Uterus (tissue), 4 donors: ENCODE measurements around the gene PDPK1. TPM values are rescaled to one million over a fixed set of nuclear protein-coding genes. Genes with fewer than 3 reads are reported as not detected.
"Not testable (repeated sequence)": the region's sequence is repeated elsewhere in the genome, so short reads cannot be mapped to it uniquely, and the experiment has no call there.

ENCODE experiments used
- DNase-seq, 2 donors: peaks; one replicate each; pipeline ENCODE4 v3.0.0-alpha.2; 2019 to 2020
- H3K27ac ChIP-seq, 2 donors: fragments of 200-600 bp; sonication (generic); 1 replicate in 1 of 2; 2 replicates in 1 of 2; pipeline ENCODE4 v1.5.1; 2016 to 2018
- H3K27me3 ChIP-seq, 2 donors: fragments of 200-600 bp; sonication (generic); one replicate each; pipeline ENCODE4 v1.5.1; 2018 to 2019; ENCODE audit warnings: control low read depth in 1 of 2
- H3K36me3 ChIP-seq, 2 donors: fragments of 200-600 bp; sonication (generic); one replicate each; pipeline ENCODE4 v1.5.1; 2019; ENCODE audit warnings: control low read depth in 1 of 2
- H3K4me1 ChIP-seq, 2 donors: fragments of 200-600 bp; sonication (generic); one replicate each; pipeline ENCODE4 v1.5.1; 2018 to 2019; ENCODE audit warnings: control low read depth in 1 of 2
- H3K4me3 ChIP-seq, 2 donors: fragments of 200-600 bp; sonication (generic); 1 replicate in 1 of 2; 2 replicates in 1 of 2; pipeline ENCODE4 v1.5.1; 2018 to 2019; ENCODE audit warnings: mild to moderate bottlenecking in 1 of 2
- H3K9me3 ChIP-seq, 2 donors: fragments of 200-600 bp; sonication (generic); one replicate each; pipeline ENCODE4 v1.5.1; 2019; ENCODE audit warnings: control low read depth in 1 of 2
- intact Hi-C: fragments of 100-400 bp; cut with DNase I; formaldehyde crosslinking; loops from one replicate; pipeline ENCODE4 v1.15.1; 2023; ENCODE audit warnings: low total_unique reads
- microRNA counts, 2 donors: library from miRNA; unstranded; fragments of <30 nt; microRNA quantifications; one replicate each; lab custom pipeline; 2016 to 2017
- microRNA-seq: library from miRNA; unstranded; fragments of <30 nt; microRNA quantifications from one replicate; pipeline ENCODE4, GENCODE V29; 2016; ENCODE audit warnings: borderline microRNAs expressed, borderline replicate concordance
- small RNA-seq: library from RNA; depleted of rRNA; stranded (forward); fragments of <200 nt; gene quantifications from one replicate; pipeline ENCODE3, GENCODE V24; 2016
- total RNA-seq, 4 donors: library from RNA; depleted of rRNA in 3 of 4; stranded (reverse); fragments of >200 nt in 3 of 4; gene quantifications; one replicate each; pipeline versions ENCODE4 v1.1.0 to v1.2.4, GENCODE V29; 2014 to 2023
- donor health status: DM: yes; HTN: yes; CAD: no.

The PDPK1 gene
- total RNA-seq, 4 donors from 2014 or later = 11.0 to 66.2 (median 23.9) TPM

DNA sequence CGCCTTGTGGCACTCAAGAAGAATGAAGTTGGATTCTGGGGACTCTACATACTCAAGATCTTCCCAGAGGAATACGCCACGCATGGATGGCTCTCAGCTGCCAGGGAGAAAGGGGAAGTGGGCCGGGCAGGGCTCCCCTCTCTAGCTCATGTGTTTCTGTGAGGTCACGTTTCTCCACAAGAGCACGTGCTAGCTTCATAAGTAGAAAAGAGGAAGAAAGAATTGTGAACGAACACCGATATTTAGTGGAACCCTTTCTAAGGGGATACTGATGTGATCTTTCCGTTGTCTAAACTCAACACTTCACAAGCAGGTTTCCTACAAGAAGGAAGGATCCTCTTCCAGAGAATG, 101.9 kb downstream of the PDPK1 start:
- intact Hi-C loops, H3K27ac ChIP-seq, DNase-seq, H3K27me3 ChIP-seq, H3K4me3 ChIP-seq, H3K9me3 ChIP-seq, H3K36me3 ChIP-seq, H3K4me1 ChIP-seq: not testable (repeated sequence)

DNA sequence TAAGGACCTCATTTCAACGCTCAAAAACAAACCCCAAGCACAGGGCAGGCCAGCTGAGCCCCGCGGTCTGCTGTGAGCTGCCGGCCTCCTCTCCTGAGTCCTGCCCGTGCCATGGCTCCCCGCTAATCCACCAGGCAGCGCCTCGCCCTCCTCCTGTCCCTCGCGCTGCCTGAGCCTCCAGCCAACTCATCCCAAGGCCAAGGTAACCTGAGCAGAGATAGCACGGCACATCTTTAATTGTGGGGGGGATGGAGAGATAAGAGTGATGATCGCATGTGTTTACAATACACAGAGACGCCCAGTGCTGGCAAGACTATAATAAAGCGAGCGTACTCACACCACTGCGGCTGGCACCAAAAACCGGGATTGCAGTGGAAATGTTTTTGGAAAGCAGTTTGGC, 104.7 kb downstream of the PDPK1 start:
- H3K4me3 ChIP-seq, H3K27ac ChIP-seq, DNase-seq, H3K9me3 ChIP-seq, H3K36me3 ChIP-seq, H3K27me3 ChIP-seq, intact Hi-C loops, H3K4me1 ChIP-seq: not testable (repeated sequence)

DNA sequence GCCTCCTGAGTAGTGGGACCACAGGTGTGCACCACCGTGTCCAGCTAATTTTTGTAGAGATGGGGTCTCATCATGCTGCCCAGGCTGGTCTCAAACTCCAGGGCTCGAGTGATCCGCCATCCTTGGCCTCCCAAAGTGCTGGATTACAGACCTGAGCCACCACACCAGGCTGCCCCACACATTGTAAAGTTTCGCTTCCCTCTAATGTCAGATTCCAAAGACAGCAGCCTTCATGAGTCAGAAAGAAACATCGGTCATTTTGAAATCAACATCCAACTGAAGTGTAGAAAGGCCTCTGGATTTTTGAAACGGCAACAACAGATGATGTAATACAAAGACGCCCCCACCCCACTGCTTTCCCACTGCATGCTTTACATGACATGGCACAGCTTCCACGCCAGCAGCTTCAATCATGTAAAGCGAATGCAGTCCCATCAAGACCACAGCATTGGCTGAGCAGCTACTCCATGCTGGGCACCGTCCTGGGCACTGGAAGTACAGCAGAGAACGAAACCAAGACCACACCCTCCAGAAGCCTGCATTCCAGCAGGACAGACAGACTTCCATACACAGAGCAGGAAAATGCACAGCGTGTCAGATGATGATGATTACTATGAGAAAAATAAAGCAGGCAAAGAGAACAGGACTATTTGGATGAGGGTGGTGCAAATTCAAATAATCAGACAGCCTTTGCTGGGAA, 107.1 kb downstream of the PDPK1 start:
- intact Hi-C loops, H3K4me3 ChIP-seq, H3K27ac ChIP-seq, H3K9me3 ChIP-seq, H3K36me3 ChIP-seq, H3K27me3 ChIP-seq, DNase-seq, H3K4me1 ChIP-seq: not testable (repeated sequence)

DNA sequence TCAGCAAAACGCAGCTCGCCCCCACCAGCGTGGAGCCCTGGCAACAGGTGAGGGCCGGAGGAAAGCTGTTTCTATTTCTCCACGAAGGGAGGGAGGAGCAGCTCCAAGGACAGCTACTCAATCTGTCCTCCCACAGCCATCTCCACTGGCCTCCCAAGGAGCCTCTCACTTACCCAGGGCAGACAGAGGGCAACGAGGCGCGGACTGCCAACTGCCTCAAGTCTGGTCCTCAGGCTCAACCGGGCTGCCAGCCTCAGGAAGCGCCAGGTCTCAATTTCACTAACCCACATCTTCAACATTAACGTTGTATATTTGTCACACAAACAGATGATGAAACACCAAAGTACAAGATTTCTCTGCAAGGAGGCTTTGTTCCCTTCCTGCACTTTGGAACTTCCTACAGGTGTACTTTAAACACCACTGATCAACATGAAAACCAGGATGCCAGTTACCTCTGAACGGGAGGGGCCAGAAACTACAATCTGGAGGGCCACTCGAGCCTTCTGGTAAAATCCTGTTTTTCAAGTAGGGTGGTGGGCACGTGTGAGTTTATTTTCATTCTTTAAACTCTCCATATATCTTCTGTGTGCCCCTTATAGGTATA, 113.5 kb downstream of the PDPK1 start:
- intact Hi-C loops, H3K27me3 ChIP-seq, H3K4me1 ChIP-seq, H3K9me3 ChIP-seq, DNase-seq, H3K36me3 ChIP-seq, H3K27ac ChIP-seq, H3K4me3 ChIP-seq: not testable (repeated sequence)

MicroRNAs encoded within 50 kb of the gene (microRNA counts, 767-probe panel; counts per million panel counts)
- 0 counts per million in 2 donors for microRNA hsa-miR-3178 (lab: Ali Mortazavi, UCI)

Small RNAs within 50 kb of the gene (microRNA-seq; reads per million reads assigned to microRNA genes)
- gene MIR3178 = not detected

Small RNAs within 50 kb of the gene (small RNA-seq; reads per million reads assigned to genes)
- gene AC093525.1 (not detected), gene MIR3178 (not detected)

Other genes with a start within 250 kb of the PDPK1 start
- 10 to 100 TPM in 1 of 4 donors, 1 to 10 TPM in 3; 1.3 to 18.7 (median 4.7) TPM for gene ABCA3, start 197.3 kb upstream of the PDPK1 start, total RNA-seq
- gene CCNF, start 108.6 kb upstream of the PDPK1 start, total RNA-seq = 10 to 100 TPM in 1 of 4 donors, 1 to 10 TPM in 1, under 1 TPM in 1, not detected in 1; under 0.01 to 11.8 (median 1.9) TPM
- 1 to 10 TPM in 2 of 4 donors, not detected in 2; 1.8 to 7.0 TPM for gene TEDC2, start 77.9 kb upstream of the PDPK1 start, total RNA-seq
- gene NTN3, start 66.7 kb upstream of the PDPK1 start, total RNA-seq = 10 to 100 TPM in 1 of 4 donors, 1 to 10 TPM in 1, not detected in 2; 1.3 to 15.5 TPM
- gene TBC1D24, start 62.9 kb upstream of the PDPK1 start, total RNA-seq = 10 to 100 TPM in 1 of 4 donors, 1 to 10 TPM in 2, under 1 TPM in 1; 0.59 to 21.6 (median 4.6) TPM
- gene ATP6V0C, start 24.1 kb upstream of the PDPK1 start, total RNA-seq = 100 to 1,000 TPM in 1 of 4 donors, 10 to 100 TPM in 3; 14.3 to 126 (median 41.4) TPM
- 10 to 100 TPM in 3 of 4 donors, 1 to 10 TPM in 1; 7.9 to 36.5 (median 22.0) TPM for gene AMDHD2, start 17.6 kb upstream of the PDPK1 start, total RNA-seq
- gene CEMP1, start 6.6 kb upstream of the PDPK1 start, total RNA-seq = 1 to 10 TPM in 1 of 4 donors, under 1 TPM in 1, not detected in 2; 0.46 to 3.3 TPM
- 10 to 100 TPM in 2 of 4 donors, 1 to 10 TPM in 2; 4.6 to 21.6 (median 12.7) TPM for gene KCTD5, start 144.5 kb downstream of the PDPK1 start, total RNA-seq
- 1 to 10 TPM in 1 of 4 donors, under 1 TPM in 1, not detected in 2; 0.83 to 1.3 TPM for gene PRSS27, start 182.2 kb downstream of the PDPK1 start, total RNA-seq
- 100 to 1,000 TPM in 3 of 4 donors, 10 to 100 TPM in 1; 92.7 to 900 (median 121) TPM for gene SRRM2, start 214.6 kb downstream of the PDPK1 start, total RNA-seq
- 100 to 1,000 TPM in 3 of 4 donors, 10 to 100 TPM in 1; 88.4 to 524 (median 219) TPM for gene ELOB, start 239.3 kb downstream of the PDPK1 start, total RNA-seq
- under 1 TPM in 1 of 4 donors, not detected in 3; 0.21 TPM for gene PRSS33, start 249.5 kb downstream of the PDPK1 start, total RNA-seq